Measurements from ENCODE around the gene MRTFA. TPM values are rescaled to one million over a fixed set of nuclear protein-coding genes. Genes with fewer than 3 reads are reported as not detected.

MRTFA gene
- total RNA-seq, 4 donors from 2014 or later, result 59.7 to 163 (median 111) TPM

- TF ChIP-seq, protein P1, sequence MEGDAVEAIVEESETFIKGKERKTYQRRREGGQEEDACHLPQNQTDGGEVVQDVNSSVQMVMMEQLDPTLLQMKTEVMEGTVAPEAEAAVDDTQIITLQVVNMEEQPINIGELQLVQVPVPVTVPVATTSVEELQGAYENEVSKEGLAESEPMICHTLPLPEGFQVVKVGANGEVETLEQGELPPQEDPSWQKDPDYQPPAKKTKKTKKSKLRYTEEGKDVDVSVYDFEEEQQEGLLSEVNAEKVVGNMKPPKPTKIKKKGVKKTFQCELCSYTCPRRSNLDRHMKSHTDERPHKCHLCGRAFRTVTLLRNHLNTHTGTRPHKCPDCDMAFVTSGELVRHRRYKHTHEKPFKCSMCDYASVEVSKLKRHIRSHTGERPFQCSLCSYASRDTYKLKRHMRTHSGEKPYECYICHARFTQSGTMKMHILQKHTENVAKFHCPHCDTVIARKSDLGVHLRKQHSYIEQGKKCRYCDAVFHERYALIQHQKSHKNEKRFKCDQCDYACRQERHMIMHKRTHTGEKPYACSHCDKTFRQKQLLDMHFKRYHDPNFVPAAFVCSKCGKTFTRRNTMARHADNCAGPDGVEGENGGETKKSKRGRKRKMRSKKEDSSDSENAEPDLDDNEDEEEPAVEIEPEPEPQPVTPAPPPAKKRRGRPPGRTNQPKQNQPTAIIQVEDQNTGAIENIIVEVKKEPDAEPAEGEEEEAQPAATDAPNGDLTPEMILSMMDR (IDR thresholded peaks at IDR 0.05), result no peak
- no peak for TF ChIP-seq POLR2A (IDR thresholded peaks at IDR 0.05)
- intact Hi-C loops (cut with DNase I; ENCODE audit: low total_unique reads), result no loop called here
- WGBS, 2 donors, result 68 to 69% methylated on average over 11 of the region's 11 CpGs
- H3K4me3 ChIP-seq (ENCODE audit: low read depth, poor library complexity, severe bottlenecking), result no peak overlapping the region
- no peak for DNase-seq (ENCODE audit: low spot score in 2 of 2)
Observed at GRCh38 chr22:40668611-40669411, 32.3 kb upstream of the MRTFA start.

- H3K4me3 ChIP-seq (ENCODE audit: low read depth, poor library complexity, severe bottlenecking), result no peak overlapping the region
- WGBS, 2 donors, result 41 to 48% methylated on average over 7 of the region's 7 CpGs
- no peak for TF ChIP-seq POLR2A (IDR thresholded peaks at IDR 0.05)
- TF ChIP-seq, protein P1 (IDR thresholded peaks at IDR 0.05), result no peak
- no peak for DNase-seq (ENCODE audit: low spot score in 2 of 2)
- intact Hi-C loops (cut with DNase I; ENCODE audit: low total_unique reads), result no loop called here
Observed at GRCh38 chr22:40666151-40666848, 29.8 kb upstream of the MRTFA start.

GRCh38 chr22:40665312-40665711 lies 28.8 kb upstream of the MRTFA start:
- intact Hi-C loops (cut with DNase I; ENCODE audit: low total_unique reads), result no loop called here
- TF ChIP-seq POLR2A (IDR thresholded peaks at IDR 0.05), result no peak
- TF ChIP-seq, protein P1 (IDR thresholded peaks at IDR 0.05), result no peak
- 35 to 39% methylated on average over 4 of the region's 4 CpGs for WGBS, 2 donors
- DNase-seq (ENCODE audit: low spot score in 2 of 2), result no peak
- no peak overlapping the region for H3K4me3 ChIP-seq (ENCODE audit: low read depth, poor library complexity, severe bottlenecking)

- TF ChIP-seq POLR2A (IDR thresholded peaks at IDR 0.05), result no peak
- TF ChIP-seq, protein P1 (IDR thresholded peaks at IDR 0.05), result no peak
- WGBS, 2 donors, result 80 to 84% methylated on average over 7 of the region's 7 CpGs
- H3K4me3 ChIP-seq (ENCODE audit: low read depth, poor library complexity, severe bottlenecking), result no peak overlapping the region
- no peak for DNase-seq (ENCODE audit: low spot score in 2 of 2)
- intact Hi-C loops (cut with DNase I; ENCODE audit: low total_unique reads), result no loop called here
Observed at GRCh38 chr22:40661671-40662070, 25.2 kb upstream of the MRTFA start.

DNA sequence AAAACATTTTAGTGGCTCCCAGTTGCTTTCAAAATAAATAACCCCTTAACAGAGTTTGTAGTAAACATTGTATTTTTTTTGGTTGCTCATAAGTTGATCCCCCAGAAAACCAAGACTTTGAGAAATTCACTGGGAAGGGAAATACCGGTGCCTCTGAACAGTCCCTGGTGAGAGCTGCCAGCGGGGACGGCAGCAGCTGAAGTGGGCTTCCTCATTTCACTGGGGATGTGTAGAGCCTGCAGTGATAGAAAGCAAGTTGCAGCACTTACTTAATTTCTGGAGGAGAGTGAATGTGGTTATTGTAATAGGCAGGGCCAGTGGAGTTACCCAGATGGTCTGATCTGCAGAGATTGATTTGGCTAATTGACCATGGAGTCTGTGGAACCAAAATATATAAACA lies 24.2 kb upstream of the MRTFA start:
- no peak overlapping the region for H3K4me3 ChIP-seq (ENCODE audit: low read depth, poor library complexity, severe bottlenecking)
- WGBS, 2 donors, result 83 to 90% methylated on average over 3 of the region's 3 CpGs
- DNase-seq (ENCODE audit: low spot score in 2 of 2), result no peak
- intact Hi-C loops (cut with DNase I; ENCODE audit: low total_unique reads), result no loop called here
- TF ChIP-seq POLR2A (IDR thresholded peaks at IDR 0.05), result no peak
- TF ChIP-seq, protein P1 (IDR thresholded peaks at IDR 0.05), result no peak

Measured in lower leg skin (tissue), 4 donors.